SU-DHL-6 (cell line): ENCODE measurements around the gene TNS1.

Experiments
- CTCF ChIP-seq: fragments of 200-600 bp; sonication (generic); IDR thresholded peaks from one replicate; pipeline ENCODE4 v1.5.1; 2017; ENCODE audit warnings: antibody characterized with exemption, mild to moderate bottlenecking, low read length, moderate library complexity; ENCODE audit not compliant: insufficient read depth, poor library complexity, severe bottlenecking
- EZH2phosphoT487 ChIP-seq: fragments of 200-600 bp; sonication (generic), shearing (Covaris generic); conservative IDR thresholded peaks from 2 replicates; pipeline ENCODE4 v1.6.1; 2018; ENCODE audit warnings: mild to moderate bottlenecking, antibody characterized with exemption, low read length, moderate library complexity, mixed read lengths

- TF ChIP-seq CTCF (no peak), EZH2phosphoT487 (no peak)
Measured at GRCh38 chr2:217802876-217803652, 199.7 kb downstream of the TNS1 start.
